Stimulated activated naive CD4-positive, alpha-beta T cell (primary cell): ENCODE measurements around the gene KLHL29.

Experiments
- DNase-seq, 6 experiments: peaks; one replicate each; lab custom pipeline; 2025; lab: John Stamatoyannopoulos, UW

The KLHL29 gene

DNA sequence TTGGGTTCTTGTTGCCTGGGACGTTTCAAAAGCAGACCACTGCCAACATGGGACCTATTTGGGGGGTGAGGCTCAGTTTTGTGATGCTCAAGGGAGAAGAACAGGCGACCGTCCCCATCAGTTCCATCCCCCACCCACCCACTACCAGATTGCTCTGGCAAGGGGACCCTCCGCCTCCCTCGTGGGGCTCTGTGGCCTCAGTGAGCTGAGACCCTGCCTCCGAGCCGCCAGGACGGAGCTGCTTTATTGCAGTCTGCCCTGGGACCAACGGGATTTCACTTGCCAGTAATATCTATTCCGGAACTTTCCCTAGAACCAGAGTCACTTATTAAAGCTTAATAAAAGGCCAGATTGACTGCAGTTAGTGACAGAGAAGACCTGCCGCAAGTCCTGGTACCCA, 146.3 kb downstream of the KLHL29 start:
- DNase-seq: no peak

DNA sequence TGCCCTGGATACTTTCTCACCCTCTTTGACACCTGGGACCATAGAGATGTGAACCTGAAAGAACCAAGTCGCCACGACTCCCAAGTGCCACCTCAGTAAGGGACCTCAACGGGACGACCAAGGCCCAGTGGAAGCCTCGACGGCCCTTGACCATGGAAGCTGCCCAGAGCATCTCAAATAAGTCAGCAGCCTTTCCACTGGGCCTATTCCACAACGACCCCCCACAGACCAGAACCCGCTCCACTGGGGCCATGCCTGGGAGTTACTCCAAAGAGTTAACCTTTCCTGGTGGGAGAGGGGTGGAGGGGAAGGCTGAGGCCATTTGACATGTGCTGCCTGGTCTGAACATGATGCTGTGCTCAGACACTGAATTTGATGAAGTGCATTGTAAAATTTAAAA, 146.9 kb downstream of the KLHL29 start:
- DNase-seq: no peak

DNA sequence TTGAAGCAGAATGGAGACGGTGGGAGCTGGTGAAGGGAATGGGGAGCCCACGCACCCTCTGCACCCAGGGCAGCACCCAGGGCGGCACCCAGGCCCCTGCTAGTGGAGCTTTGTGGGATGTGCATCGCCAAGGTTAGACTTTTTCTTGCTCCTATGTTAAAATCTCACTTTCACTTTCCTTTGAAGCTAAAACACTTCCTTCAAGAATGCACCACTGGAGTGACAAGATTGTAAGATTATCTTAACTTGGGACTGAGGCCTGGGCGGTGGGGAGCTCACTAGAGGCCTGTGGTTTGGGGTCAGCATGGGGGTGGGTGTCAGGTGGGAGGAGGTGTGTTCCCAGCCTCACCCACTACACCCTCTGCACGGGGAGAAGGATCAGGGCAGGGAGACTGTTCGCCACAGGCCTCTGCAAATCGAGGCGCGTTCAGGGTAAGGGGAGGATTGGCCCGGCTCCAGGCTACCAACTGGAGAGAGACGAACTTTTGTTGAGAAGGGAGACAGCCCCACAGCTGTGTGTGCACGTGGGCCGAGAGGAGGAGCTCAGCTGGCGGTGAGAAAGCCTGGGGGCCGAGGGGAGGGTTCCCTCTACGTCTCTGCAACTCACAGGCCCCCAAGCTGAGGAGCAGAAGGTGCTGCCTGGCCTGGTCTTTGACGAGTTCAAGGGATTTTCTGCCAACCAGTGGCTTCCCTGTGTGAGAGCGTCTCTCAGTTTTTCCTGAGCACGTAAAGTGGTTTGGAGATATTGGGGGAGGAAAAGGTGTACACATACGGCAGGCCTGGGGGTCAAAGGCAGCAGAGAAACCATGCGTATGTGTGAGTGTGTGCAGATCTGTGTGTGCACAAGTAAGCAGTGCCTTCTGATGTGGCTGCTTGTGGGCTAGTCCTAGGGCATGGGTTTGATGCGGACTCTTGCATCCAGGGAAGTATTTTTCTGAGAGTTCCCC, 147.7 kb downstream of the KLHL29 start:
- DNase-seq: peak; percentile 15 to 73 (median 52)

DNA sequence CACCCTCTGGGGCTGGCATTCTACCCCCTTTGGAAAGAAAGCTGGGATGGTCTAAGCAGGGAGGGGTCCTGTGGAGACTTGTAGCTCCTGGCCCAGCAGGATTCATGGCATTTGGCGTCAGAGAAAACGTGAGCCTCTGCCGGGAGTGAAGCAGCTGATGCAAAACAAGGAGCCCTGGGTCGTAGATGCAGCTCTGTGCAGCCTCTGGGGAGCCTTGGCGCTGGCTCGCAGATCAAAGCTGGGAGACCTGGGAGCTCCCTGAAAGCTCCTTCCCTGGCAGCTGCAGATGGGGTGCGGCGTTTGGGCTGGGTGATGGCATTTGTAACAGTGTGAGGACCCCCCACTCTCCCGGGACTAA, 148.3 kb downstream of the KLHL29 start:
- no peak for DNase-seq

DNA sequence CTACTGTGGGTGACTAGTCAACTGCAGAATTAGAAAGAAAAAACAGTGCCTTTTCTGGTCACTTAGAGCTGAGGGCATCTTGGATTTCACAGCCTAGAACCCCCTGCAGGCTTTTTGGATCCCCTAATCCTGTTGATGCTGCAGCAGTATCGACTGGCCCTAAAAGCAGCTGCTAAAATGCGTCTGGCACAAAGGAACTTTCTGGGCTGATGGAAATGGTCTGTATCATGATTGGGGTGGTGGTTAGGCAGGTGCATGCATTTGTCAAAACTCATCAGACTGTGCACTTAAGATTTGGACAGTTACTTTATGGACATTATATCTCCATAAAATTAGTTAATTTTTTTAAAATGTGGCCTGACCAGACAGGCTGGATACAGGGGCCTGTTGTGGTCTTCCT, 149.8 kb downstream of the KLHL29 start:
- peak in 1 of 6 experiments; percentile 2 for DNase-seq

DNA sequence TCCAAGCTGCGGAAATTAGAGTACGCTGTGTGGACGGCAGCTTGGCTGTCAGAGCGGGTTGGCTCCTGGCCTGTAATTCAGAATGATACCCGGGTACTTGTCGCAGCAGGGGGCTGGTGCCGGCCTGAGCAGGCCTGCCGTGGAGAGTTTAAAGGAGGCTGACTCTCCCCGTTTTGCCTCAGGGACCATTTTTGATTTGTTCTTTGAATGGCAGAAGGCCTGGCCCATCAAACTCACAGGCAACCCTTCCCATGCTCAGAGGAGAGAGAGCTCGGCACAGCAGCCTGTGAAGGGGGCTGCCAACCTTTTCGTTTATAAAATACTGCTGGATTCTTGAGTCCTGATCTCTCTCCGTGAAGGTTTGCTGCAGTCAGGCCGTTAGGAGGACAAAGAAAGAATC, 151.3 kb downstream of the KLHL29 start:
- no peak for DNase-seq

DNA sequence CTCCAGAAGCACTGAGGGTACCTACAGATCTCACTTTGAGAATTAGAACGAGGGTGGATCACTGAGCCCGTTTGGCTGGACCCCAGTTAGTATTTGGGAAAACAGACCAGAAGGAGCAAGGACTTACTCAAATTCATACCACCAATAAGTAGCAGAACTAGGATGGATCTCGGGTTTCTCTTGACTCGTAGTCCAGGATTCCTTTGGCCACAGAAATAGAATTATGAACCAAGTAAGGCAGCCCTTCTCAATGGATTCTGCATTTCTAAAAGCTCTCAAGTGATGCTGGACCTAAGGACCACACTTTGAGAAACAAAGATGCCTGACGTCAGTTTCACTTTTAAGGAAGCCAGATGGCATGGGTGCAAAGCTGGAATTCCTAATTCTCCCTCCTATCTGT, 153.0 kb downstream of the KLHL29 start:
- no peak for DNase-seq

DNA sequence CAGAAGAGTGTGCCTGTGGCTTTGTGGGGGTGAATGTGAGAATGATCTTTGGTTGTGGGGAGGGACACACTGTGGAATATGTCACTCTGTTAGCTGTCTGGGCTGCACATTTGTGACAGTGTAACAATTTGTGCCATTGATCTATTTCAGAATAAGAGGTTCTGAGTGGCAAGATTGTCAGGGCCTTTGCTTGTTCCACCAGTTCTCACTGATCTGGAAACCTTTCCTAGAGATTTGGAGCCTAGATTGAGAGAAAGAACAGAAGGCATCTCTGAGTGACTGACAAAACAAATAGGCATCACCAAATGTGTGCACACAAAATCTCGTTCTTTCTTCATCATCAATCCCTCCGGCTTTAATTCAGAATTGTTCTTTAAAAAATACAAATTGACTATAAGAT, 153.6 kb downstream of the KLHL29 start:
- DNase-seq: no peak

DNA sequence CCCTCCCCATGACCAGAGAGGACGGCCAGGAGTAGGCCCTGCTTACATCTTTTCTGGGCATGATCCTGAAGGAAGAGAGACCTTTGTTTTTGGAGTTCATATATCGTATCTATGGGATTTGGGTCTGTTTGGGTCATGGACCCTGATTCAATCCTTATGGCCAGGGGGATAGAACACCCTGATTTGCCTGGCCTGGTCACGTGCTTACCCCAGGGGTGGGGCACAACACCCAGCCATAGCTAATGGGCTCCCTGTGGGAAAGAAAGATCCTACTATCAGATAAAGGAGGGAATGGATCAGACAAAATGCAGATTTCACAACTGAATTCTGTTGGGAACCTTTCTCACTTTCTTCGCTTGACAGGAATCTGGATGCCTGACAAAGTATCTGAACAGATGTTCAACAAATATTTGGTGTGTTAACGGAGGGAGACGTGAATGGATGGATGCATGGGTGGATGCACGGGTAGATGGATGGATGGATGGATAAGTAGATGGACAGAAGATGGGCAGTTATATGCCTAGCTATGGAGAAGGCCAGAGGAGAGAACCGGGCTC, 155.9 kb downstream of the KLHL29 start:
- DNase-seq: no peak

DNA sequence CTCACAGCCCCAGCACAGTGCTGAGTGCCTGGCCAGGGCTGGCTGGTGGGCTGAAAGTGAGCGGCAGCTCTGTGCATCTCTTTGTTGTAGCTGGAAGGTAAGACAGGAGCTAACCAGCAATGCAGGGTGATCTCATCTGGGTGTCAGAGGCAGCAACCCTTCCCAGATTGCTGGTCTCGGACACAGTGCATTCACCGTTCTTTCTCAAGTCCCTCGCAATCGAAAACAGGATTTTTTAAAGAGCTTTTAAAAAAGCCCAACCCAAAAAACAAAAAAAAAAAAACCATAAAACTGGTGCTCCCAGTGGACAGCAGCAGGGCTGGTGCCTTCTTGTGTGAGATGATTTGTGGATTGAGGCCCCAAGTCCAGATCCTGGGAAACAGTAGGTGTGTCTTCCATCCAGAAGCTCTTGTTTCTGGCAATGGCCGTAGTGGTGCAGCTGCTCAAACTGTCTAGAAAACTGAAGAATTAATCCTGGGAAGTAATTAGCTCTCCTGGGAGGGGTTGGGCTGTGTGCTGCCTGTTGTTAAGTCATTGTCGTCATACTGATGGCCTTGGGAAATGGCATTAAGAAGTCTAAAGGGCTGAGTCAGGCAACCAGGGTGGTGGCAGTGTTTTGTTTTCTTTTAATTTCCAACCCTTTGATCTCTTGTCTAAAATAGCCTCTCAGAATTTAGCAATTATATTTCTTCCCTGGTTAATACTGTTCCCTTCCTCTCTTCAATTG, 156.7 kb downstream of the KLHL29 start:
- no peak for DNase-seq

DNA sequence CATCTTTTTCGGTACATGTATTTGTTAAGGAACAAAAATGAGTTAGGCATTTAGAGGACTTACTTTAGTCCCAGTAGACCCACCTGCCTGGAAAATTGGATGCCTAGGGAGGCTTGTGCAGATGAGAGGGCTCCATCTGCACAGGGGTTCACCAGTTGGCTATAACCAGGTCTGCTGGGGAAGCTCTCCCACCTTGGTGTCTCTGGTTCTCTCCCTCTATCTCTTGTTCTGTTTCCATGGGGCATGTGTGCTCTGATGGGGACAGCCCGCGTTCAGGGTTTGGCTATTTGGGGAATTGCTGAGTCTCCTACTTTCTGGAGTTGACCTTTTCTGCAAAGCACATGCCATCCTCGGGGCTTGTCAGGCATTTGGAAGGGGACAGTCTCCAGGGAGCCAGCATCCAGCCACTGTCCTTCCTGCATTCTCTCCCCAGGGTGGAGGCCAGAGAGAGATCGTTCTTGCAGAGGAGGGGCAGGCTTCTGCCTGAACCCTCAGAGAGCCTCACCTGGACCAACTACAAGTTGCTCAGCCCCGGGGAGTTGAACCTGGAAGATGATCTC, 157.3 kb downstream of the KLHL29 start:
- no peak for DNase-seq

DNA sequence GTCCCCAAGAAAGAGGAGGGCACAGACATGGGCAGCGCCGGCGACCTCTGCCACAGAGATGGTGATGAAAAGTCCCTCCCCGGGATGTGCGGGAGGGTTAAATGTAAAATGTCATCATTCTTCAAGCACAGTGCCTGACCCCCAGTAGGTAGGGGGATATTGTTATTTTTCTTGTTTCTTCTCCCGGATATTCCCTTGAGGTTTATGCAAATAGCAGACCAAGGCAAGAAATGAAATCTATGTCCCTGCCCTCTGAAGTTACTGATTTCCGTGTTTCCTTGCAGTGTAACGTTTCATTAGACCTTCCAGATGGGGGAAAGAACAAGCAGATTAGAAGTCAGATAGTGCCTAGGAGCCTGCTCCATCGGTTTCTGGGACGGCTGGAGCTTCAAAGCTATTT, 158.3 kb downstream of the KLHL29 start:
- no peak for DNase-seq

DNA sequence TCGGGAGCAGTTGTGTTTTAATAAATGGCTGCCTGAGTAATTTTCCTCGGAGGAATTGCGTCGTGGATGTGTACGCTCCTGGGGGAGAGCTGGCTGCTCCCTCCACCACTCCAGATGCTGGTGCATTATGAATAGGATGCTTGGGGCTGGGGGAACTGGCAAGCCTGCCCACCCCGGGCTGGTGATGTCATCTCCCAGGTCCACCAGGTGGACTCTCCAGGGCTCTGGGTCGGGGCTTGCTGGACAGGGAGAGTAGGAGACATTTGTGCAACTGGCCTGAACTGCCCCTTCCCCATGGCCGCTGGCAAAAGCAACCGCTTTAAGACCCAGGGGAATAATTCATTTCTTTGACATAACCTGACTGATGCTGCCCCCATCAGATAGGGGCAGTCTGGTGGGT, 158.7 kb downstream of the KLHL29 start:
- DNase-seq: no peak

DNA sequence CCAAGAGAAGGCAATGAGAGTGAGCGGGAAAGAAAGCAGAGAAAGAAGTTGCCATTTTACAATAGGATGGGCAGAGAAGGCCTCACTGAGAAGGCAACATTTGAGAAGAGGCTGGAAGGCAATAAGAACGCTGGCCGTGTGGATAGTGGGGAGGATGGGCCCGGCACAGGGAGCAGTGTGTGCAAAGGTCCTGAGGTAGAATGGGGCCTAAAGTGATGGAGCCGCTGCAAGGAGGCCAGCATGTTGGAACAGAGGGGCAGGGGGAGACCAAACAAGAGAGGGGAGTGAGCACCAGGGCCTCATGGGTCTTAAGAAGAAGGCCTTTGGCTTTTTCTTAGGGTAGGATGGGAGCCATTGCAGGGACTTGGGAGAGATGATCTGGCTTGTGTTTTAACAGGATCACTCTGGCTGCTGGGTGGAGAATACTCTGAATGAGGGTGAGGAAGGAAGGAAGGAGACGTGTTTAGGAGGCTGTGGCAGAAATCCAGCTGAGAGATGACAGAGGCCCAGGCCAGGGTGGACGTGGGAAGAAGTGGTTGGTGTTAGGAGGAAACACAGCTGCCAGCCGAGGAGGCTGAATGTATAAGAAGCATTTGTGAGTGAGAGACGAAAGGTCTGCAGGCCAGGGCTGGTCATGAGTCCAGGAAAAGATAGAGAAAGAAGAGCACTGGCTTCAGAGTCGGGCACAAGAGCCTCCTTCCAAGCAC, 159.8 kb downstream of the KLHL29 start:
- no peak for DNase-seq

DNA sequence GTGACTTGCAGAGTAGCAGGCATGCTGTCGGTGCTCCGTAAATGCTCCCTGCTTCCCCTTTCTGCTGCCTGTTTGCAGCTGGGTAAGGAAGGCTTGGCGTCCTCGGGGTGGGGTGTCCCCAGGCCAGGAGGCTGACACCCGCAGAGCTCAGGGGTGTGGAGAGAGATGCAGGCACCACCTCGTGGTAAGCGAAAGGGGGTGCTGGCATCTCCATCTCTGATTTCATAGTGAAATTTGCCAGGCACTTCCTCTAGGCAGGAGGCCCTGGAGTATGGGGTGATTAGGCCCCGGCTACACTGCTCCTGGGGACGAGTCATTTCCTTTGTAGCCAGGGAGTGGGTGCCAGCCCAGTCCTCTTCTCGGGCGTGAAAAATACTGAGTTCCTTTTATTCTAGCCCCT, 160.4 kb downstream of the KLHL29 start:
- DNase-seq: no peak

DNA sequence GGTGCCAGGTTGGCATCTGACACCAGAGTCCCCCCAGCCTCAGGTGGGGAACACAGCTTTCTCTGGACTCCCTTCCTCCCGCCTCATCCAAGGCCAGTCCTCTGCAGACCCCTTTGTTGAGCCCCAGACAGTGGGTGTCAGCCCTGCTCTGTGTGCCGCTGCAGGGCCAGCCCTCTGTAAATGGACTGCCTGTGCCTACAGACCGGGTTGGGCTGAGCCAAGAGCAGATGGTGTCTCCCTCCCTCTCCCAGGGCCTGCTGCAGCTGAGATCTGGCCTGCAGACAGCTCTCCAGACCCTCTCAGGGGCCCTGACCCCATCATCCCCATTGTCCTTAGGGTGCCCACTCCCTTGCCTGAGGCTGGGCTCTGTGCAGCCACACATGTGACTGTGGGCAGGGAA, 160.8 kb downstream of the KLHL29 start:
- DNase-seq: no peak

DNA sequence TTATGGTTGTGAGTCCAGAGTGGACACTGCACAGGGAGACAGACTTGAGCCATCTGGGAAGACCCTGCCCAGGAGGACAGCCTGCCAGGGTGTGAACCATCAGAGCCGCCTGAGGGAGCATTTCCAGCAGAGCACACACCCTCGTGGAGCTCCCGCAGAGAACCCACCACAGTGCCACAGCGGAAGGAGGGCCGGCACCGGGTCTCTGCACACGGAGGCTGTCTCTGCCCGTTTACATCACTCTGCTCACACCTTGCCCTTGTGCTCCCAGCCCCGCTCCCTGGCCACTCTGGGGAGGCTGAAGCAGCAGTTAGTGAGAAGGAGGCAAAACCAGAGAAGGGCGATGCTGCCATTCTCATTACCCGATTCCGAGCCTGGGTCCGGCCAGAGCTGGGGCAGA, 161.9 kb downstream of the KLHL29 start:
- DNase-seq: no peak

DNA sequence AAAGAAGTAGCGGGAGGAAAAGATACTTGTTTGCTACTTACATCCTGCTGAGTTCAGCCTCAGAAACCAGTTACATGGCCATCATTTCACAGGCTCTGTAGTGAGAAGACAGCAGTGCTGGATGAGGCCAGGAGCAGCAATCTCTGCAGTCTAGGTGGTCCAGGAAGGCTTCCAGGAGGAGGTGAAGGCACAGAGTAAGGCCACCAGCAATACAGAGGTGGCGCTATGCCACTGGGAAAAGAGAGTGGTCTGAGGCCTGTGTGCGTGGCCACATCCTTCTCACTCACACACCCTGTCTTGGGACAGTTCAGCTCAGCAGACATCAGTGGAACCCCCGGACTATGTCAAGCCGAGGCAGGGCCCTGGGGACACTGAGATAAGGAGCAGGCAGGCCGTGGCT, 162.7 kb downstream of the KLHL29 start:
- no peak for DNase-seq

DNA sequence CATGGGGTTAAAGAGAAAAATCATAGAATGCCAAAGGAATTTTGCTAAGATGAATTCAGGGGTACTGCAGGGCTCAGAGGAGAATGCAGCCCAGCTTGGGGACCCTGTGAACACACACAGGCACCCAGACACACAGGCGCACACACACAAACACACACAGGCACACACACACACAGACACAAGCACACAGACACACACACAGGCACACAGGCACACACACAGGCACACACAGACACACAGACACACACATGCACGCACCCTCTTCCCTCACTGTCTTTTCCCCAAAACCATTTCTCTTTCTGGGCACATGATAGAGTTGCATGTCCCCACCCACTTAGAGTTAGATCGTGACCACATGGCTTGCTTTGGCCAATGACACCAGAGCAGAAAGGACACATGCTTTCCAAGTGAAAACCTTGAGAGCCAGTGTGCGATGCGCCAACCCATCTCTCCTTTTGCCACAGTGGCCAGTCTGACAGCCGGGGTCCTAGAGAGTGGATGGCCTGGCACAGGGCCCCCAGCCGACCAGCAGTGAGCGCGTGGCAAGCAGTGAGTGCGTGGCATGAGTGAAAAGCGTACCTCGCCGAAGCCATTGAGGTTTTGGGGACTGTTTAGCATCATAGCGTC, 163.3 kb downstream of the KLHL29 start:
- no peak for DNase-seq

DNA sequence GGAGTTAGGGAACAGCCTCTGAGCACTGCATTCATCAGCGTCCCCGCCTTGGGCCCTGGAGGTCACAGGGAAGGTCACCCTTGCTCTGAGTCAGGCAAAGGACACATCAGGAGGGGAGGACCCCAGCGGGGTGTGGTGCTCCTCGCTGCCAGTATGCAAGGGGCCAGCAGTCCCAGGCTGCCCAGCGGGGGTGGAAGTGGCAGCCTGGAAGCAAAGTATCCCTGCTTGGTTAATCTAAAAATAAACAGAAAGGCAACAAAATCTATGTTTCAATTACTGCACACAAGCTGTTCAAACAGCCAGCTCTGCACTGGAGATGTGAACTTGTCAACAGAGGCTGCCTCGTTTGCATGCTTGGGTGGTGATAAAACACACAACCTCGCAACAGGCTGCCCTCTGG, 164.1 kb downstream of the KLHL29 start:
- DNase-seq: no peak

DNA sequence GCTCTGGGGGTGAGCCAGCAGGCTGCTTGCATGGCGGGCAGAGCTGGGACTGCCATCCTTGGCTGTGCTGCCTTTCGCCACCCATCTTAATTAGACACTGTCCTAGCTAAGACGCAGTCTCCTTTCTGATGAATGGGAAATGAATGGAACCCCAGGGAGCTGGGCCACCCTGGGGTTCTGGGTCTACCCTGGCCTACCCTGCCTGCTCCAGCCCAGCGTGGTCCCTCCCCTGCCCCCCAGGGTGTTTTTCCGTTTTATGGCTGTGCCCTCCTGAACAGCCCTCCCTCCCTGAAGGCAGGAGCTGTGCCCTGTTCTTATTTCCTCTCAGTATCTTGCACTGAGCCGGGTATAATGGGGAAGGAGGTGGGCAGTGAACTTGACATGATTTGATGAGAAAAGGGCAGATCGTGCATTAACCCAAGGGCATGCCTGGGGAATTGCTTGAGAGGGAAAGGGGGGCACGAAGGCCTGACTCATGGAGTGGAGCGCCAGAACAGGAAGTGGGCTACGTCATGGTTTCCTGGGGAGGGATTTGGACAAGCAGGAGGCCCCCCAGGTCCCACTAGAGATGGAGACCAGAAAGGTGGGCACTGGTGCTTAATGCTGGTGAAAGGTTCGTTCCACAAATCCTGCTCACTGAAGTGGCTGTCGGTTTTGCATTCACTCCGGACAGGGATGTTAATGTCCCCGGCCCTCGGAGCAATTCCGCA, 165.0 kb downstream of the KLHL29 start:
- DNase-seq: no peak
